Fibroblast of lung (primary cell): ENCODE data around the gene BTBD17.

Experiments used
- EZH2 ChIP-seq: IDR thresholded peaks from 2 replicates; pipeline ENCODE4 v1.5.1; 2012; ENCODE audit warnings: low read length, control low read depth, mild to moderate bottlenecking; ENCODE audit errors: missing control alignments
- TF ChIP-seq, protein P1 (sequence below), 2 donors: IDR thresholded peaks in 1 of 2; conservative IDR thresholded peaks in 1 of 2; 1 replicate in 1 of 2; 2 replicates in 1 of 2; pipeline ENCODE4 v1.5.1; 2011 to 2012; ENCODE audit warnings: low read length in 2 of 2, control low read depth in 1 of 2, inconsistent platforms in 1 of 2, low read depth in 1 of 2, mild to moderate bottlenecking in 1 of 2

DNA sequence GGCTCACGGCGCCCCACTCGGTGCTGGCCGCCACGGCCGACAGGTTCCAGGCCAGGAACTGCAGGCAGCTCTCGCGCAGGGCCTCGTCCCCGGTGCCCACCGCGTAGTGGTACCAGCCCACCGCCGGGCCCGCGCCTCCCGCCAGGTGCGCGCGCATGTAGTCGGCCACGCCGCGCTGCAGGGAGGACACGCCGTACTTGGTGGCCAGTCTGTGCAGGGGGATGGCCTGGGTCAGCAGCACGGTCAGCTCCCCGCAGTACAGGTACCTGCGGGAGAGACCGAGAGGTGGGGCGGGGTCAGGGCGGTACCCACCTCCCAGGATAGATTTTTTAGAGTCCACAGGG, 4.2 kb downstream of the BTBD17 start:
- TF ChIP-seq, protein P1, sequence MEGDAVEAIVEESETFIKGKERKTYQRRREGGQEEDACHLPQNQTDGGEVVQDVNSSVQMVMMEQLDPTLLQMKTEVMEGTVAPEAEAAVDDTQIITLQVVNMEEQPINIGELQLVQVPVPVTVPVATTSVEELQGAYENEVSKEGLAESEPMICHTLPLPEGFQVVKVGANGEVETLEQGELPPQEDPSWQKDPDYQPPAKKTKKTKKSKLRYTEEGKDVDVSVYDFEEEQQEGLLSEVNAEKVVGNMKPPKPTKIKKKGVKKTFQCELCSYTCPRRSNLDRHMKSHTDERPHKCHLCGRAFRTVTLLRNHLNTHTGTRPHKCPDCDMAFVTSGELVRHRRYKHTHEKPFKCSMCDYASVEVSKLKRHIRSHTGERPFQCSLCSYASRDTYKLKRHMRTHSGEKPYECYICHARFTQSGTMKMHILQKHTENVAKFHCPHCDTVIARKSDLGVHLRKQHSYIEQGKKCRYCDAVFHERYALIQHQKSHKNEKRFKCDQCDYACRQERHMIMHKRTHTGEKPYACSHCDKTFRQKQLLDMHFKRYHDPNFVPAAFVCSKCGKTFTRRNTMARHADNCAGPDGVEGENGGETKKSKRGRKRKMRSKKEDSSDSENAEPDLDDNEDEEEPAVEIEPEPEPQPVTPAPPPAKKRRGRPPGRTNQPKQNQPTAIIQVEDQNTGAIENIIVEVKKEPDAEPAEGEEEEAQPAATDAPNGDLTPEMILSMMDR (conservative IDR thresholded peaks at IDR 0.05 in 1 of 2, IDR thresholded peaks at IDR 0.05 in 1 of 2; ENCODE audit: low read depth in 1 of 2, low read length in 2 of 2) = no peak
- TF ChIP-seq EZH2 = no peak
